HG03039 (cell line): ENCODE measurements around the gene HMCES.
"Not testable (repeated sequence)": the region's sequence is repeated elsewhere in the genome, so short reads cannot be mapped to it uniquely, and the experiment has no call there.

Experiments used
- ATAC-seq: cut with Tn5 transposase; IDR thresholded peaks from one replicate; pipeline ENCODE4 v1.9.1; 2021; ENCODE audit warnings: mild to moderate bottlenecking, moderate library complexity; ENCODE audit not compliant: unreplicated experiment

The HMCES gene

GRCh38 chr3:129320261-129320660 lies 41.6 kb downstream of the HMCES start:
- ATAC-seq: no peak

- no peak for ATAC-seq
These were observed 42.3 kb downstream of the HMCES start for GRCh38 chr3:129320825-129321487.

DNA sequence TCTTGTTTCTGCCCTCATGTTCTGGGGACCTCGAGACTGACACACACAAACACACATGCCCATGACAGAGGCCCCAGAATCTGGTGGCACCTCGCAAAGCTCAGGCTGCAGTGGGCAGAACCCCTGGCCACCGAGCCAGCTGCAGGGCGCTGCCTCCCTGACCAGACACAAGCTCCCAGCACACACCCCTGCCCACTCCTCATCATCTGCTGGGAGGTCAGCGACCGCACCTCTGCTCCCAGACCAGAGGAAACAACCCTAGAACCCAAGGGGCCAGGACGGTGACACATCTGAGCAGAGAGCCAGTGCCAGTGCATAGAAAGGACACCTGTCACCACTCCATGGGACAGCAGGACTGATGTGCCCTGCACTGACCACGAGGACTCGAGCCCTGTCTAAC lies 43.2 kb downstream of the HMCES start:
- no peak for ATAC-seq

DNA sequence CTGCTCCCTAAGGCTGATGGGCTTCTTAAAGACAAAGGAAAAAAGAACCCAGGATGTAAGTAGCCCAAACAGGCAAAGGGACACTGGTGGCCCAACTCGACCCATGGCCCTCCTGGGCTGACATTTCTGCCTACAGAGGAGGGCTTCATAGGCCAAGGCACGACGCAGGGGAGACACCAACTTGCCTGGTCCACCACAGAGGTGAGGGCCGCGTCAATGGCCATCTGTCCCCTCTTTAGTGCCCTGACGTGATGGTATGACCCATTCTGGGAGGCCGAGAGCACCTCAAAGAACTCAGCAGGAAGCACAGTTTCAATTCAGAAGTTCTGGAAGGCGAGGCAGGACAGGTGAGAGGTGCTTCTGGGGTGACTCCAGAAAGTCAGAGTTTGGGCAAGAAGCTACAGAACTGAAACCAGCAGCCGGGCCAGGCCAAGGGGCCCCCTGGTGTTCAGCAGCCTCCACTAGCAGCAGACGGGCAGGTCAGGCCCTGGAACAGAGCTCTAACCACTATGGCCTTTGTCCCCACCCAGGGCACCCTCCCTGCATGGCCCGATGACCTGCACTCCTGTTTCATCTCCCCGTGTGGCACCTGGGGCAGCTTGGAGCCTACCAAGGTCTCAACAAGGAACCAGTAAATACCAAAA lies 45.1 kb downstream of the HMCES start:
- ATAC-seq: no peak

- no peak for ATAC-seq
These were observed 46.2 kb downstream of the HMCES start for GRCh38 chr3:129324855-129325254.

- ATAC-seq: no peak
These were observed 46.7 kb downstream of the HMCES start for GRCh38 chr3:129325383-129325782.

DNA sequence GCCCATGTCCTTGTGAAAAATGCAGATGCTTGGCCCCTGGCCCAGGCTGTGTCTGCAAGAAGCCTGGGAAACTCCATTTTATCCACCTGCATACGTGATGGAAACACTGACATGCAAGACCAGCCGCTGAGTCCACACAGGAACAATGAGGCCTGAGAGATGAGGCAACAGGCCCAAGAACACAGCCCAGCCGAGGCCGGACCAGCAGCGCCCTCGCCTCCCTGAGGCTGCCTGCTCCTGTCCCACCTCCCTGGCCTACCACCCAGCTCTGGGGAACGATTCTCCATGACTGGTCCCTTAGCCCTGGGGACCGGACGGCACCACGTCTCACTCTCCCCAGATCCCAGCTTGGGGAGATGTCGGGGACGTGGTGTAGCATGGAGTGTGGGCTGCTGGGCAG lies 47.5 kb downstream of the HMCES start:
- no peak for ATAC-seq

GRCh38 chr3:129326595-129326994 lies 47.9 kb downstream of the HMCES start:
- ATAC-seq: no peak

GRCh38 chr3:129327510-129327909 lies 48.8 kb downstream of the HMCES start:
- no peak for ATAC-seq

DNA sequence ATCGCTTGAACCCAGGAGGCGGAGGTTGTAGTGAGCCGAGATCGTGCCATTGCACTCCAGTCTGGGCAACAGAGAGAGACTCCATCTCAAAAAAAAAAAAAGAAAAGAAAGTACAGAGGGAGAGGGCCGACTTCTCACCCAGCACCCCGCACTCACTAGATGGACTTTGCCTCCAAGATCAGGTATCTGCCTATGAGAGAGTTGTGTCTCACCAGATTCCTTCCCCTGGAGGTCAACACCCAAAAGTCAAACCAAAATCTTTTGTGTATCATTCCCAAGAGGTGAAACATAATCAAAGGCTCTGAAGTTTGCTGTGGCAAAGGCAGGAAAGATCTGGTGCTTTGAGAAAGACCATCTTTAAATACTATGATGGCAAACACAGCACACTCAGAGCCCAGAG lies 51.2 kb downstream of the HMCES start:
- no peak for ATAC-seq

- ATAC-seq: no peak
These were observed 51.7 kb downstream of the HMCES start for GRCh38 chr3:129330409-129330808.

- ATAC-seq: no peak
These were observed 55.2 kb downstream of the HMCES start for GRCh38 chr3:129333891-129334290.

GRCh38 chr3:129336093-129336706 lies 57.5 kb downstream of the HMCES start:
- ATAC-seq: no peak

GRCh38 chr3:129337719-129338118 lies 59.0 kb downstream of the HMCES start:
- not testable (repeated sequence) for ATAC-seq

DNA sequence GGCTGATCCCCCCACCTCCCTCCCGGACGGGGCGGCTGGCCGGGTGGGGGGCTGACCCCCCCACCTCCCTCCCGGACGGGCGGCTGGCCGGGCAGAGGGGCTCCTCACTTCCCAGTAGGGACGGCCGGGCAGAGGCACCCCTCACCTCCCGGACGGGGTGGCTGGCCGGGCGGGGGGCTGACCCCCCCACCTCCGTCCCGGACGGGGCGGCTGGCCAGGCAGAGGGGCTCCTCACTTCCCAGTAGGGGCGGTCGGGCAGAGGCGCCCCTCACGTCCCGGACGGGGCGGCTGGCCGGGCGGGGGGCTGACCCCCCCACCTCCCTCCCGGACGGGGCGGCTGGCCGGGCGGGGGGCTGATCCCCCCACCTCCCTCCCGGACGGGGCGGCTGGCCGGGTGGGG lies 60.5 kb downstream of the HMCES start:
- not testable (repeated sequence) for ATAC-seq

DNA sequence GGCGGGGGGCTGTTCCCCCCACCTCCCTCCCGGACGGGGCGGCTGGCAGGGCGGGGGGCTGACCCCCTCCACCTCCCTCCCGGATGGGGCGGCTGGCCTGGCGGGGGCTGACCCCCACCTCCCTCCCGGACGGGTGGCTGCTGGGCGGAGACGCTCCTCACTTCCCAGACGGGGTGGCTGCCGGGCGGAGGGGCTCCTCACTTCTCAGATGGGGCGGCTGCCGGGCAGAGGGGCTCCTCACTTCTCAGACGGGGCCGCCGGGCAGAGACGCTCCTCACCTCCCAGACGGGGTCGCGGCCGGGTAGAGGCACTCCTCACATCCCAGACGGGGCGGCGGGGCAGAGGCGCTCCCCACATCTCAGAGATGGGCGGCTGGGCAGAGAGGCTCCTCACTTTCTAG lies 61.2 kb downstream of the HMCES start:
- not testable (repeated sequence) for ATAC-seq

DNA sequence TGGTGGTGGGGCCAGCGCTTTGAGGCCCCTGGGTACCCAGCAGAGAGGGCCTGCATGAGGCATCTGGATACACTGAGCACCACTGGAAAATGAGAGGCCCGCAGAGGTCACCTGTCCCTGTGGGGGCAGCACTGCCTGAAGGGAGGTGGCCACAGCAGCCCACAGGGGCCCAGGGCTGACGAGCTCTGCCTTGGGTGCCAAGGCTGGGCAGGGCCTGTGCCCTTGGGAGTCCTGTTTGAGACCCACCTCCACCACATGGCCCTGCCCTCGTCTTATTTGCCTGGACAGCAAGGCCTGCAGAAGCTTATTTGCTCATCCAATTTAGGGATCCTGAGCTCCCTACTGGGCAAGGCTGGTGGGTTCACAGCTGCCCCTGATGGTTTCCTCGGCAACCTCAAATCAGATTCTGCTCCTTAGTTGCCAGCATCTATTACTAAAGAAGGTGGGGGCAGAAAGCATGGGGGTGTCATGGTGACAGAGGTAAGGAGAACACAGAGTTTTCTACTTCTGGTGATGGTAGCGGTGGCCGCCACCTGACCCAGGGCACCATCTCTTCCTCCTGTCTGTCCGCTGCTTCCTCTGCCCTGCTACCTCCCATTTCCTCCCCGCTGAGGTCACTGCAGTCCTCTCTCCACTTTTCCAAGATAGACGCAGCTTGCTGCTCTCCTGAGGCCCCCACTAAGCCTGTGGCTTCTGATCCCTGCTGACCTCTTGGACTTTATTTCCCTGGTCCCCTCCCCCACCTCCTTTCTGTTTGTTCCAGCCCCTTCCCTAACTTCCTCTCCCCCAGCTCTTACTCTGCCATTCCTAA lies 62.9 kb downstream of the HMCES start:
- no peak for ATAC-seq

- no peak for ATAC-seq
These were observed 65.1 kb downstream of the HMCES start for GRCh38 chr3:129343643-129344360.

DNA sequence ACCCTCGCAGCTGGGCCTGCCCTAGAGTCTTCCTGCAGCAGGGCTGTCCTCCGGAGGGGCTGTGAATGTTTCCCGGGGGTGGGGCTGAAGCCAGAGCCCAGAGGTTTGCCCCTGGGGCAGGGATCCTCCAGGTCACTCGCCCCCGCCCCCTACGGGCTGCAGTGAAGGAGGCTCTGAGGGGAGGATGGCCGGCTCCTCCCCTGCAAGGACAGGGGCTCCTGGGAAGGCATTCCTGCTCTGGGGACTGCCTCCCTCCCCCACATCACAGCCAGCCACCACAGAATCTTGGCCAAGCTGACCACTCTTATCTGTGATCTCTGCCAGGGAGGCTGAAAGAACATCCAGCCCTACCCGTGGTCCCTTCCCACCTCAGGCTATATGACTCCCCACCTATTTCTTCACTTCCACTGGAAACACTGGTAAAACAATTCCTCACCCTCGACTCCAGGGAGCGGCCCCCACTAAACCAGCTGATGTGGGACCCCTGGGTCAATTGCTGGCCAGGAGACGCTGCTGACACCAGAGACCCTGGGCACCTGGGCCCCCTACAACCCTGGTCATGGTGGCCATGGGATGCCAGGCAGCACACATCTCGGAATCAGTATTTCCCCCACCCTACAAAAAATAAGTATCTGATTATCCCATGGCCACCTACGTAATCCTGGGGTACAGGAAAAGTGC lies 66.0 kb downstream of the HMCES start:
- ATAC-seq: no peak

DNA sequence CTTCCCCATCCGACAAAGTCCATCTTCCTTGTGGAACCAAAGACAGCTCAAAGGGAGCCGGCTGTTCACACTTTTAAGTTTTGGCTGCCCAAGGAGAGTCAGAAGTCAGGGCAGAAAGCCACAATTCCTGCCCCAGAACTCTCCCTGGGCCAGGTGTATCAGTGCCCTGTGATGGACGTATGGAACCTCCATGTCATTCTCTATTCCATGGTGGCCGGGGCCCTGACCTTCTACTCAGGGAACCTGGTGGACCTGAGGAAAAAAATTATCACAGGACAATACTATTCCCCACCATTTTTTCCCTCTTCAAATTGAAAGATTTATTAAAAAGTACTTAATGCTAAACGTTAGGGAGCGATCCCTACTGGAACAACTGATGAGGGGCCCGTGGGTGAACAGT lies 66.6 kb downstream of the HMCES start:
- ATAC-seq: no peak
